Medulla oblongata (tissue), 1 donor: ENCODE data around the gene LIN28B.

Experiments used
- DNase-seq: peaks from one replicate; pipeline ENCODE4 v3.0.0-alpha.2; 2015; ENCODE audit errors: extremely low spot score

The LIN28B gene

DNA sequence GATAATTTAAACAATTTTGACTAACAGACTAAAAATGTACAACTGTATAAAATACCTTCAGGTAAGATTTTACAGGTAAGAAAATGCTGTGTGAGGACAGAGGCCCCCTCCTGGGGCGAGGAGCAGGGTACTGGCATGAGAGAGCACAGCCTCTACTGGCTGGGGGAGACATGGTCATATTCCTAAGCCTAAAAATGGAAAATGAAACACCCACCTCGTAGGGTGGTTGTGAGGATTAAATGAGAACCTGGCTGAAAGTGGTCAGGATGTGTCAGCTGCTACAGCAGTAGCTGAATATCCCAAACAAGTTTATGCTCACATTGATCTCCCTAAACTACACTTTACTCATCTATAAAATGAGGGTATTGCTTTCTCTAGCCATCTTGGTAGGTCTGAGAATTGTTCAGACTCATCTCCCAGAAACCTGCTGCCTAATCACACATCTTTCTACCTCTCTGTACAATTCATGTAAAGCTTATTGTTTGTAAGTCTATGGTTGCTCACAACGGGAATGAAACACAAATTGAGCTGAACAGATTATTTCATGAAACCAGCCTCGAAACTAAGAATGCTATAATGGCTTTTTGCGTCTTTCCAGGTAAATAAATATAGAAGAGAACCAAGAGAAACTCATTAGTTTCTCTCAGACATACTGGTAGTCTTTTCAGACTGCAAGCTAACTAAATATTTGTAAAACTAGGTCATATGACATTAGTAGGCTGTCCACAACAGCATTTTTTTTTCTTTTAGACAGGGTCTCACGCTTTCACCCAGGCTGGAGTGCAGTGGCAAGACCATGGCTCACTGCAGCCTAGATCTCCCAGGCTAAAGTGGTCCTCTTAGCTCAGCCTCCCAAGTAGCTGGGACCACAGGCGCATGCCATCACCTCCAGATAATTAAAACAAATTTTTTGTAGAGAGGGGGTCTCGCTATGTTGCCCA, 153.3 kb downstream of the LIN28B start:
- no peak for DNase-seq

DNA sequence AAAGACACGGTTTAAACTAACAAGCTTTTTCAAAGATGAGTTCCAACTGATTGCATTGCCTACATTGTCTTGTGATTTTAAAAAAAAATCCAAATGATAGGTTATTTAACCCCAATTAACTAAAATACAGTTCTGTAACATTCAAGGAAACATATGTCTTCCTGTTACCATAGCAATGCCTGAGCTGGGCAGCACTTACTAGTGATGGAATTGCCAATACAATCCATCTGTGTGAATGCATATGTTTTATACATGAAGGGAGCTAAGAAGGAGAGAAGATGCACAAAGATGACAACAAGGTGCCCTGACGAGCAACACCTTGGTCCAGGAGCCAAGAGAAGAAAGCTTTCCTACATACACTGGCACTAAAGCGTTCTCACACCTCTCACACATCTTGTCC, 154.2 kb downstream of the LIN28B start:
- no peak for DNase-seq

DNA sequence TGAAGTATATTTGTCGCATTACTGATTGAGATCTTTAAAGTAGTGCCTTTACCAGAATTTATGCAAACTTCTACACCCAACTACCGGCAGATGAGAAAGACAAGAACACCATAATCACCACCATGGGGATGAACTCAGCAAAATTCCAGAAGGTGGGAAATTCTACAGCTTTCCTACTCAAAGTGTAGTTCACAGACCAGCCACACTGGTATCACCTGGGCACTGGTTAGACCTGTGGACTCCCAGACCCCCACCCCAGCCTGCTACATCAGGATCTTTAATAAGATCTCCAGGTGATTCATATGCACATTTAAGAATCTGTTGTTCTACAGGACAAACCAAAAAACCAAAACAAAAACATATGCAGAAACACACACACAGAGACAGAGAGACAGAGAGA, 155.0 kb downstream of the LIN28B start:
- no peak for DNase-seq

DNA sequence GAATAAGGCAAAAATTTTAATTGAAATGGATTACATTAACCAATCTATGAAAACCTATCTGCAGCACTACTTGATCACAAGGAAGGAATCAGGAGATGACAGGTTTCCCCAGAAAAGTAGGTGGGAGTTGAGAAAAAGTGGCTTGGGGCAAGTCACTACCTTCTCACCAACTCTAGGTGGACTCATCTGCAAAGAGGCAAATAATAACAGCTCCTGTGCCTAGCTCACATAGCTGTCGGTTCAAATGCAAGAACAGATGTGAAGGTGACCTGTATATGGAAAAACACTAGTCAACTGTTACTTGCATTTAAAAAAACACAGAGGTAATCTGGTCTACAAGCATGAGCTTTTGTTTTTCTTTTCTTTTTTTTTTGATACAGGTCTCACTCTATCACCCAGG, 155.7 kb downstream of the LIN28B start:
- no peak for DNase-seq

DNA sequence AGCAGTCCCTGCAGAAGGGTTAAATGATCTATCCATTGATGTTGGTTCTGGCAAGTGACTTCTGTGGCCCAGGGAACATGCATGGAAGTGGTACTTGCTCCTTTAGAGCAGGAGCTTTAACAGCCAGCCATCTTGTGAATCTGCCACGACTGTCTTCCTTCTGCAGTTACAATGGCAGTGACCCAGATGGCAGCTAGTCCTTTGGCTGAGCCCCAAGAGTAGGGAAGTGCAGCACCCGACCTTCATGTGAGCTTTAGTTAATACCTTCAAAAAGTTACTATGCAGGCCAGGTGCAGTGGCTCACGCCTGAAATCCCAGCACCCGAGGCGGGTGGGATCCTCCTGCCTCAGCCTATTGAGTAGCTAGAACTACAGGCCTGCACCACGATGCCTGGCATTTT, 156.5 kb downstream of the LIN28B start:
- no peak for DNase-seq

DNA sequence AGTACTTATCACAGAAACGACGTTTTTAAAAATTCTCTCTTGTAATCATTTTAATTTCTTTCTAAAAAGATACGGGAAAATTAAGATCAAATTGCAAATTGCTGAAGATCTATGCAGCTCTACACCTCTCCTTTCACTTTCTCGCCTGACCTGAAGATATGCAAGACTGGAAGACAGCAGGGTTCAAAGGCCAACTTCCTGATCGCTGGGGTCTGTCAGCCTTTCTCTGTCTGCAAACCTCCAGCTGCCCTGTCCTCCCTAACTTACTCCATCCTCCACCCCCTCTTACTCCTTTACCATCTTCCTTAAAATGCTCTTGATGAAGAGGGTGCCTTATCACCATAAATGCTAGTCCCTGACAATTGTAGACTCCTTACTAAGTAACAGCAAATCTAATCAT, 159.2 kb downstream of the LIN28B start:
- DNase-seq = no peak

DNA sequence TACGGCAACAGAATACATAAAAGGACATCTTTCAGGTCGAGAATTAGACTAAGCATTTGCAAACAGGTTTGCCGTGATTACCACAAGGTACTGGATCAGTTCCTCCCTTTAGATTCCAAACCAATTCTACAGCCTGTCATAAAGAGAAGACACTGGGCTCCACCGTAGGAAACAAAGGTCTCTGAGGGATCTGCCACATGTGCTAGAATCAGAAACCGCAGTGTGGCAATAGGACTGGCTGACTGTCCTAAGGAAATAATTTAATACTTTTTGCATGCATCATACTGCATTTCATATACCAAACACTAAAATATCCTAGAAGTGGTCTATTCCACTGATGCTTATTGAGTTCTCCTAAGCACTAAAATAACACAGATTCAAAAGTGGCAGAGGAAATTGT, 163.7 kb downstream of the LIN28B start:
- DNase-seq = no peak

DNA sequence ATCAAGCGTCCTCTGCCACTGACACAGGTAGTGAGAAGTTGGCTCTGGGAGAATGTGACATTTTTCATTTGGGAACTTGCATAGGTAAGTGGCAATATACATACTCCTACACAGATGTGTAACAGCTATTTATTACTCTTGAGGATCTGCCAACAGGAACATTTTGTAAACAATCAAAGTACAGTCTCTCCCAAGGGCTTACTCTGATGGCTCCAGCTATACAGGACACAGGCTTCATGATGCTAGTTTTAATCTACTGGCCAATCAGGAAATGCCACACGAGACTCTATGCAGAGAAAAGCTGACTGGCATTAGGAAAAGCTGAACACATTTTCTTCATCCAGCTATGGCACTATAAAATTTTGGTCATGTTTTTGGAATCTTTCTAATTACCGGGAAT, 165.1 kb downstream of the LIN28B start:
- DNase-seq = no peak

DNA sequence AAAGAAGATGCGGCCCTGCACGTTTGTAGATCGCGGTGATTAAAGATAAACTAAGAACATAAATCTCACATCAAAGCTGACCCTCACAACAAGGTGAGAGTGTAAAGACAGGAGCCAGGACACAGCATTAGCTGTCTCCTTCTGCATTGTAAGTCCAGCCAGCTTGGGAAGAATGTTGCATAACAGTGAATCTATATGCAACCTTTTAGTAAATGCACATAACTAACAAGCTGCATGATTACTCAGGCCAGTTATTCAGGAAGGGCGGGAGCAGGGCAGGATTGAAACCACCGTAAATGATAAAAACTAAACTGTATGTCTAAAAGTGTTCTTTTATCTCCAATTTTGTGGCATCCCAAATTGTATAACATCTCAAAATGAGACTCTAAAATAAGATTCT, 165.8 kb downstream of the LIN28B start:
- no peak for DNase-seq
